Smooth muscle cell (in vitro differentiated cells): Measurements from ENCODE around the gene PSMB7. TPM values are rescaled to one million over a fixed set of nuclear protein-coding genes. Genes with fewer than 3 reads are reported as not detected.

Experiments
- DNase-seq: peaks from one replicate; lab custom pipeline; 2025; ENCODE audit not compliant: unreplicated experiment; lab: John Stamatoyannopoulos, UW
- H2AFZ ChIP-seq: fragments of 200-600 bp; sonication (generic); 2 replicates; pipeline ENCODE4 v1.6.0; 2016; ENCODE audit warnings: antibody characterized with exemption, low read depth, mild to moderate bottlenecking
- H3F3A ChIP-seq: fragments of 200-600 bp; sonication (generic); 2 replicates; pipeline ENCODE4 v1.6.0; 2017; ENCODE audit warnings: antibody characterized with exemption, low read depth
- H3K27ac ChIP-seq: fragments of 200-600 bp; sonication (generic); 2 replicates; pipeline ENCODE4 v1.5.1; 2016; ENCODE audit warnings: low read depth, mild to moderate bottlenecking
- H3K27me3 ChIP-seq: fragments of 200-600 bp; sonication (generic); 2 replicates; pipeline ENCODE4 v1.6.1; 2016; ENCODE audit warnings: low read depth, mild to moderate bottlenecking
- H3K36me3 ChIP-seq: fragments of 200-600 bp; sonication (generic); 2 replicates; pipeline ENCODE4 v1.5.1; 2016; ENCODE audit warnings: low read depth
- H3K4me1 ChIP-seq: fragments of 200-600 bp; sonication (generic); 2 replicates; pipeline ENCODE4 v1.5.1; 2016; ENCODE audit warnings: low read depth
- H3K4me2 ChIP-seq: fragments of 200-600 bp; sonication (generic); 2 replicates; pipeline ENCODE4 v1.6.0; 2016; ENCODE audit warnings: mild to moderate bottlenecking
- H3K4me3 ChIP-seq: fragments of 200-600 bp; sonication (generic); 2 replicates; pipeline ENCODE4 v1.5.1; 2016; ENCODE audit warnings: mild to moderate bottlenecking
- H3K79me2 ChIP-seq: fragments of 200-600 bp; sonication (generic); 2 replicates; pipeline ENCODE4 v1.6.0; 2016; ENCODE audit warnings: low read depth, mild to moderate bottlenecking
- H3K9ac ChIP-seq: fragments of 200-600 bp; sonication (generic); 2 replicates; pipeline ENCODE4 v1.6.0; 2016; ENCODE audit warnings: low read depth
- H3K9me3 ChIP-seq: fragments of 200-600 bp; sonication (generic); replicated peaks from 2 replicates; pipeline ENCODE4 v1.5.1; 2016; ENCODE audit warnings: low read depth
- H4K20me1 ChIP-seq: fragments of 200-600 bp; sonication (generic); 2 replicates; pipeline ENCODE4 v1.6.0; 2016; ENCODE audit warnings: low read depth
- WGBS: methylation state at CpG from one replicate; pipeline ENCODE4 v1.1.7; 2016; ENCODE audit warnings: low lambda C conversion rate; 5-methylcytosine and 5-hydroxymethylcytosine counted together
- polyA plus RNA-seq: library from polyadenylated mRNA; unstranded; fragments of >200 nt; fragmentation: Nextera tagmentation; extraction: Ambion mirVana; gene quantifications from 2 replicates; pipeline ENCODE4 v1.2.1, GENCODE V29; 2016
- total RNA-seq: library from RNA; depleted of rRNA; stranded (reverse); fragments of >200 nt; gene quantifications from 2 replicates; pipeline ENCODE4 v1.2.3, GENCODE V29; 2014
- TF ChIP-seq, protein P1 (sequence below): fragments of 200-600 bp; sonication (generic); IDR thresholded peaks from 2 replicates; pipeline ENCODE4 v1.5.1; 2017; ENCODE audit warnings: borderline replicate concordance, mild to moderate bottlenecking, antibody characterized with exemption; ENCODE audit not compliant: insufficient read depth, poor library complexity, severe bottlenecking

PSMB7 gene
- total and polyA plus RNA-seq, 2 experiments from 2014 or later, result 246 to 302 TPM

DNA sequence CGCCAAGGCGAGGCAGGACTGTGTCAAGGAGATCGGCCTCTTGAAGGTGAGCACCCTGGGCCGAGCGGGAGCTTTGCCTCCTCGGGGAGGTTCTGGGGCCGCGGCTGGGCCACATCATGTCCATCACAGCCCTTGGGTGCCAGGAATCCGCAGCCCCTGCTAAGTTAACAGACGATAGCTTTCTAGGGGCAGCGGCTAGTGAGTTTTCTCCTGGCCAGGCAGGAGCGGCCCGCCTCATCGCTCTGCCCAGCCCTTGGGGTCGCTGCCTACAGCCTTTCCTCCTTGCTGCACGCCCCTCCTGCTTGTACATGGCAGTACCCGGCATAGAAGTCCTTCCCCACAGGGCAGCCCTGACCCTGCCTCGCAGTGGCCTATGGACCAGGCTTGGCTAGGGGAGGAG lies 101.3 kb downstream of the PSMB7 start:
- H3K79me2 ChIP-seq, result peaks cover 13% of the 10 kb centered on the region

DNA sequence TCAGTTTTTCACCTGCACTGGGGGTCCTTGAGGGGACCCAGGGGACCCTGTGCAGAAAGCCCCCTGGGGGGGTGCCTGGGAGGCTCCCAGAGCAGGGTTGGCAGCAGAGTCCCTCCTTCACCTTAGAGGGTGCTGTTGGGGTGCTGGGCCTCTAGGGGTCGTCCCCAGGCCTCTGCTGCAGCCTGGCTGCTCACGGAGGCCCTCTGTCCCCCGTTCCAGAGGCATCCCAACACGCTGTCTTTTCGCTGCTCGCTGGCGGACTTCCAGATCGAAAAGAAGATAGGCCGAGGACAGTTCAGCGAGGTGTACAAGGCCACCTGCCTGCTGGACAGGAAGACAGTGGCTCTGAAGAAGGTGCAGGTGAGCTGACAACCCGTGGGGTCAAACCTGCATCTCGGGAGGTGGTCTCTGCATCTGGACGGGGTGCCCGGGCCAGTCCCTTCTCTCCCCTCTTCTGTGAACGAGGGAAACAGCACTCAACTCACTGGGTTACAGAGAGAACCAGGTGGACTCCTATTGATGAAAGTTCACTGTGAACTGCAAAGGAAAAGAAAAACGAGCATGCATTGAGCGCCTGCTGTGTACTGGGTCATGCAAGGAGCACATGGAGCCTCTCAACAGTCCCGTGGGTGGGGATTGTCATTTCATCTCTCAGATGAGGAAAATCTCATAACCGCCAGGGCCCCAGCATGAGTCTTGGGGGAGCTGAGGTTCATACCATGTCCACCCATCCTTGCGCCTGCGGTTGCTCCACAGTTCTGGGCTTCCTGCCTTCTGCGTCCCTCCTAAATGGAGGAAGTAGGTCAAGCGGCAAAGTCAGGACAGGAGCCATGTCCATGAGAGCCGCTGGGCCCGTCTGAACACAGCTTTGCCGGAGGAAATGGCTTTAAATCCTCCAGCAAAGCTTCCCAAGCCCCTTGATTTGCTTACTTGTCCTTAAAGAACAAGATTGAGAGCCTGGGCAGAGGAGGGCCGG lies 102.7 kb downstream of the PSMB7 start:
- H3K9ac ChIP-seq, result no peak overlapping the region
- H3K27ac ChIP-seq, result no peak overlapping the region
- H3K27me3 ChIP-seq, result no peaks in the 10 kb centered on the region
- H3K79me2 ChIP-seq, result peaks cover 20% of the 10 kb centered on the region
- H3F3A ChIP-seq, result no peaks in the 10 kb centered on the region
- no peaks in the 10 kb centered on the region for H3K9me3 ChIP-seq
- WGBS, result 91% methylated on average over 27 of the region's 27 CpGs
- H3K4me1 ChIP-seq, result no peaks in the 10 kb centered on the region
- H3K4me2 ChIP-seq, result no peak overlapping the region
- H3K4me3 ChIP-seq, result no peak overlapping the region
- DNase-seq, result no peak
- peaks cover 3% of the 10 kb centered on the region for H3K36me3 ChIP-seq
- peaks cover 72% of the 10 kb centered on the region for H4K20me1 ChIP-seq
- TF ChIP-seq, protein P1, sequence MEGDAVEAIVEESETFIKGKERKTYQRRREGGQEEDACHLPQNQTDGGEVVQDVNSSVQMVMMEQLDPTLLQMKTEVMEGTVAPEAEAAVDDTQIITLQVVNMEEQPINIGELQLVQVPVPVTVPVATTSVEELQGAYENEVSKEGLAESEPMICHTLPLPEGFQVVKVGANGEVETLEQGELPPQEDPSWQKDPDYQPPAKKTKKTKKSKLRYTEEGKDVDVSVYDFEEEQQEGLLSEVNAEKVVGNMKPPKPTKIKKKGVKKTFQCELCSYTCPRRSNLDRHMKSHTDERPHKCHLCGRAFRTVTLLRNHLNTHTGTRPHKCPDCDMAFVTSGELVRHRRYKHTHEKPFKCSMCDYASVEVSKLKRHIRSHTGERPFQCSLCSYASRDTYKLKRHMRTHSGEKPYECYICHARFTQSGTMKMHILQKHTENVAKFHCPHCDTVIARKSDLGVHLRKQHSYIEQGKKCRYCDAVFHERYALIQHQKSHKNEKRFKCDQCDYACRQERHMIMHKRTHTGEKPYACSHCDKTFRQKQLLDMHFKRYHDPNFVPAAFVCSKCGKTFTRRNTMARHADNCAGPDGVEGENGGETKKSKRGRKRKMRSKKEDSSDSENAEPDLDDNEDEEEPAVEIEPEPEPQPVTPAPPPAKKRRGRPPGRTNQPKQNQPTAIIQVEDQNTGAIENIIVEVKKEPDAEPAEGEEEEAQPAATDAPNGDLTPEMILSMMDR, result no peak
- no peak overlapping the region for H2AFZ ChIP-seq

More for the DNA sequence above, 101.3 kb downstream of the PSMB7 start:
- no peaks in the 10 kb centered on the region for H3K9me3 ChIP-seq
- no peak overlapping the region for H2AFZ ChIP-seq
- DNase-seq, result no peak
- no peaks in the 10 kb centered on the region for H3F3A ChIP-seq
- TF ChIP-seq, protein P1, result no peak
- H4K20me1 ChIP-seq, result peaks cover 65% of the 10 kb centered on the region
- H3K4me3 ChIP-seq, result no peak overlapping the region
- H3K36me3 ChIP-seq, result peaks cover 3% of the 10 kb centered on the region
- no peak overlapping the region for H3K27ac ChIP-seq
- no peak overlapping the region for H3K9ac ChIP-seq
- H3K4me1 ChIP-seq, result no peaks in the 10 kb centered on the region
- H3K4me2 ChIP-seq, result no peak overlapping the region
- H3K27me3 ChIP-seq, result no peaks in the 10 kb centered on the region
- 95% methylated on average over 18 of the region's 18 CpGs for WGBS

DNA sequence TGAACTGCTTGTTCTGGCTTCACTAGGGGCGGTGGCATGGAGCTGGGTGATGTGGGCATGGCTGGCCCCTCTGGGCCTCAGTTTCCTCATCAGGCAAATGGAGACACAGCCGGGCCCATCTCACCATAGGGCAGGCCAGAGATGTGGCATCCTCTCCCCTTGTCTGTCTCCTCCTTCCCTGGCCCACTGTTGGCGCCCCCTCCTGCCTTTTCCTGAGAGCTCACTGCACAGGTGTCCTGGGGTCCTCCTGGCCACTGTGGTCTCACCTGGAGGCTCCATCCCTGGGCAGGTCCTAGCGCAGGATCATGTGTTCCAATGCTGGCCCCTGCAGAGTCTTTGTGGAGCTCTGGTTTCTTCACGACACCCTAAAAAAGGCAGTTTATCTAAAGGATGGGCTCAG lies 104.0 kb downstream of the PSMB7 start:
- Histone ChIP-seq H2AFZ (no peak overlapping the region), H3K9me3 (no peaks in the 10 kb centered on the region)

More for the DNA sequence above, 104.0 kb downstream of the PSMB7 start:
- TF ChIP-seq, protein P1, result no peak
- peaks cover 3% of the 10 kb centered on the region for H3K36me3 ChIP-seq
- no peak for DNase-seq
- no peak overlapping the region for H3K4me3 ChIP-seq
- no peaks in the 10 kb centered on the region for H3F3A ChIP-seq
- H3K4me1 ChIP-seq, result no peaks in the 10 kb centered on the region
- no peaks in the 10 kb centered on the region for H3K27me3 ChIP-seq
- H4K20me1 ChIP-seq, result peaks cover 77% of the 10 kb centered on the region
- H3K27ac ChIP-seq, result no peak overlapping the region
- WGBS, result 100% methylated on average over 5 of the region's 5 CpGs
- H3K79me2 ChIP-seq, result peaks cover 29% of the 10 kb centered on the region
- H3K9ac ChIP-seq, result no peak overlapping the region
- no peak overlapping the region for H3K4me2 ChIP-seq
